H1 (cell line): ENCODE measurements around the gene CAST. TPM values are rescaled to one million over a fixed set of nuclear protein-coding genes. Genes with fewer than 3 reads are reported as not detected.

Source experiments
- CTCF ChIA-PET: fragments of 300-600 bp; sonication (Branson Sonifier 250); formaldehyde crosslinking; loops from one replicate; lab custom pipeline; 2021; ENCODE audit not compliant: partially characterized antibody; lab: Charles Lee
- POLR2A ChIA-PET: fragments of 300-600 bp; sonication (Branson Sonifier 250); formaldehyde crosslinking; loops from one replicate; lab custom pipeline; 2021; ENCODE audit warnings: inconsistent platforms; ENCODE audit not compliant: partially characterized antibody; lab: Charles Lee
- DNase-seq, 2 experiments: peaks; one replicate each; pipeline versions ENCODE4 v3.0.0 to v3.0.0-alpha.2; 2010 to 2022; ENCODE audit warnings: low spot score in 2 of 2, low read depth in 1 of 2, mixed read lengths in 1 of 2
- FAIRE-seq: peaks from 2 replicates; lab custom pipeline; 2011; peaks lifted over from hg19 to GRCh38; lab: Jason Lieb, UNC
- H2AFZ ChIP-seq: 2 replicates; pipeline ENCODE4 v1.8.1; 2012; ENCODE audit warnings: low read length, inconsistent platforms
- H2AK5ac ChIP-seq: 2 replicates; pipeline ENCODE4 v1.6.1; 2013; ENCODE audit warnings: low read depth, low read length
- H2BK120ac ChIP-seq: replicated peaks from 2 replicates; pipeline ENCODE3; 2013; ENCODE audit warnings: low read depth, low read length, inconsistent platforms
- H2BK12ac ChIP-seq: 2 replicates; pipeline ENCODE4 v1.6.1; 2013; ENCODE audit warnings: low read depth, low read length
- H2BK15ac ChIP-seq: 2 replicates; pipeline ENCODE4 v1.6.1; 2013; ENCODE audit warnings: low read length
- H2BK20ac ChIP-seq: 2 replicates; pipeline ENCODE4 v1.6.1; 2013; ENCODE audit warnings: low read length
- H2BK5ac ChIP-seq: 2 replicates; pipeline ENCODE4 v1.6.1; 2013; ENCODE audit warnings: low read depth, low read length
- H3K14ac ChIP-seq: 2 replicates; pipeline ENCODE4 v1.6.1; 2013; ENCODE audit warnings: inconsistent platforms; ENCODE audit not compliant: insufficient read length
- H3K18ac ChIP-seq: 2 replicates; pipeline ENCODE4 v1.6.1; 2013; ENCODE audit warnings: low read length; ENCODE audit errors: extremely low read depth
- H3K23ac ChIP-seq: 2 replicates; pipeline ENCODE4 v1.6.1; 2013; ENCODE audit warnings: inconsistent platforms; ENCODE audit not compliant: insufficient read length
- H3K23me2 ChIP-seq: 2 replicates; pipeline ENCODE4 v1.6.1; 2013; ENCODE audit warnings: low read depth, low read length
- H3K27ac ChIP-seq: 2 replicates; pipeline ENCODE4 v1.6.1; 2011; ENCODE audit warnings: low read depth, low read length, inconsistent platforms
- H3K27me3 ChIP-seq, 4 experiments: replicated peaks in 1 of 4; 1 replicate in 1 of 4; 2 replicates in 3 of 4; pipeline versions ENCODE4 v1.6.1 to v1.8.1; 2011 to 2013; ENCODE audit warnings: low read length in 3 of 4, mild to moderate bottlenecking in 3 of 4, inconsistent platforms in 2 of 4, mixed read lengths in 2 of 4, moderate library complexity in 1 of 4; ENCODE audit not compliant: control insufficient read depth in 3 of 4, insufficient read depth in 3 of 4; ENCODE audit errors: extremely low read depth in 1 of 4
- H3K36me3 ChIP-seq, 4 experiments: 2 replicates each; pipeline versions ENCODE4 v1.6.1 to v1.8.1; 2011 to 2013; ENCODE audit warnings: mild to moderate bottlenecking in 4 of 4, low read length in 3 of 4, moderate library complexity in 2 of 4, control low read depth in 1 of 4, inconsistent platforms in 1 of 4; ENCODE audit not compliant: insufficient read depth in 4 of 4, control insufficient read depth in 2 of 4
- H3K4ac ChIP-seq: replicated peaks from 2 replicates; pipeline ENCODE3; 2013; ENCODE audit warnings: low read length, low read depth, mixed read lengths, inconsistent platforms; ENCODE audit not compliant: insufficient read length
- H3K4me1 ChIP-seq, 4 experiments: replicated peaks in 1 of 4; 1 replicate in 1 of 4; 2 replicates in 3 of 4; pipeline versions ENCODE4 v1.6.1 to v1.8.1; 2011 to 2013; ENCODE audit warnings: low read length in 3 of 4, inconsistent platforms in 2 of 4, mixed read lengths in 1 of 4; ENCODE audit not compliant: insufficient read depth in 4 of 4, control insufficient read depth in 3 of 4
- H3K4me2 ChIP-seq, 2 experiments: 2 replicates each; pipeline versions ENCODE4 v1.6.1 to v1.8.1; 2011 to 2013; ENCODE audit warnings: low read depth in 2 of 2, low read length in 2 of 2, control low read depth in 1 of 2, inconsistent platforms in 1 of 2, mild to moderate bottlenecking in 1 of 2; ENCODE audit not compliant: insufficient read depth in 1 of 2
- H3K4me3 ChIP-seq, 4 experiments: fragments of 200-600, 300-600 bp in 1 of 4; sonication (generic), shearing (Covaris generic), sonication (Bioruptor Twin) in 1 of 4; 2 replicates each; pipeline versions ENCODE4 v1.5.1 to v1.8.1; 2011 to 2016; ENCODE audit warnings: low read length in 4 of 4, low read depth in 3 of 4, control low read depth in 2 of 4, inconsistent platforms in 2 of 4, mild to moderate bottlenecking in 2 of 4, mixed read lengths in 1 of 4, moderate library complexity in 1 of 4; ENCODE audit not compliant: insufficient read depth in 2 of 4; ENCODE audit errors: extremely low read depth in 1 of 4
- H3K56ac ChIP-seq: replicated peaks from 2 replicates; pipeline ENCODE3; 2013; ENCODE audit warnings: low read depth, mild to moderate bottlenecking, mixed read lengths, low read length, inconsistent platforms; ENCODE audit not compliant: insufficient read length
- H3K79me1 ChIP-seq: 2 replicates; pipeline ENCODE4 v1.6.1; 2013; ENCODE audit warnings: low read depth, low read length, control low read depth
- H3K79me2 ChIP-seq, 2 experiments: 2 replicates each; pipeline versions ENCODE4 v1.6.1 to v1.8.1; 2012 to 2013; ENCODE audit warnings: low read length in 2 of 2, mild to moderate bottlenecking in 2 of 2, inconsistent platforms in 1 of 2; ENCODE audit not compliant: insufficient read depth in 2 of 2, control insufficient read depth in 1 of 2
- H3K9ac ChIP-seq, 4 experiments: replicated peaks in 1 of 4; 1 replicate in 1 of 4; 2 replicates in 3 of 4; pipeline versions ENCODE4 v1.6.1 to v1.8.1; 2011 to 2013; ENCODE audit warnings: low read depth in 3 of 4, low read length in 3 of 4, control low read depth in 2 of 4, mild to moderate bottlenecking in 2 of 4, moderate library complexity in 2 of 4, inconsistent platforms in 1 of 4; ENCODE audit errors: extremely low read depth in 1 of 4
- H3K9me3 ChIP-seq, 2 experiments: 2 replicates each; pipeline versions ENCODE4 v1.6.1 to v1.8.1; 2012 to 2013; ENCODE audit warnings: mild to moderate bottlenecking in 2 of 2, moderate library complexity in 2 of 2, control low read depth in 1 of 2, inconsistent platforms in 1 of 2, low read depth in 1 of 2, low read length in 1 of 2, mixed read lengths in 1 of 2; ENCODE audit not compliant: insufficient read depth in 2 of 2
- H4K20me1 ChIP-seq, 2 experiments: replicated peaks in 1 of 2; 2 replicates each; pipeline versions ENCODE3 to v1.8.1; 2011 to 2013; ENCODE audit warnings: inconsistent platforms in 2 of 2, low read length in 2 of 2, mild to moderate bottlenecking in 1 of 2; ENCODE audit not compliant: insufficient read depth in 2 of 2, control insufficient read depth in 1 of 2
- H4K5ac ChIP-seq: 2 replicates; pipeline ENCODE4 v1.6.1; 2013; ENCODE audit warnings: low read length, low read depth, mixed read lengths, inconsistent platforms; ENCODE audit not compliant: insufficient read length
- H4K8ac ChIP-seq: 2 replicates; pipeline ENCODE4 v1.8.0; 2013; ENCODE audit warnings: mild to moderate bottlenecking, moderate library complexity, low read length, inconsistent platforms; ENCODE audit not compliant: insufficient read depth; ENCODE audit errors: extremely low read depth
- H4K91ac ChIP-seq: replicated peaks from 2 replicates; pipeline ENCODE3; 2013; ENCODE audit warnings: low read length, mixed read lengths, inconsistent platforms; ENCODE audit not compliant: insufficient read length
- CHD2 ChIP-seq: IDR thresholded peaks from 2 replicates; pipeline ENCODE4 v1.6.1; 2012; ENCODE audit warnings: low read length, improper control_type of control experiment
- GABPA ChIP-seq: IDR thresholded peaks from 2 replicates; pipeline ENCODE4 v1.6.1; 2011; ENCODE audit warnings: mild to moderate bottlenecking, low read length, moderate library complexity, borderline replicate concordance; ENCODE audit not compliant: insufficient read depth
- KDM5A ChIP-seq: fragments of 200-600 bp; IDR thresholded peaks from 2 replicates; pipeline ENCODE4 v1.7.1; 2012; ENCODE audit warnings: mild to moderate bottlenecking, low read length, inconsistent platforms, mixed read lengths
- RBBP5 ChIP-seq: IDR thresholded peaks from 2 replicates; pipeline ENCODE4 v1.7.1; 2012; ENCODE audit warnings: low read depth, mild to moderate bottlenecking, inconsistent platforms, low read length, moderate library complexity, borderline replicate concordance
- WGBS, 2 experiments: shearing (Covaris generic) in 1 of 2; methylation state at CpG; one replicate each; pipeline versions ENCODE4 v1.1.6 to v1.1.7; 2013 to 2015; ENCODE audit warnings: low lambda C conversion rate in 2 of 2, mixed read lengths in 2 of 2, inconsistent platforms in 1 of 2, low coverage in 1 of 2, missing lambda C conversion rate in 1 of 2; ENCODE audit not compliant: insufficient replicate concordance in 2 of 2, insufficient coverage in 1 of 2, insufficient read length in 1 of 2; ENCODE audit errors: extremely low coverage in 1 of 2, missing lambda C conversion rate in 1 of 2; 5-methylcytosine and 5-hydroxymethylcytosine counted together
- polyA plus RNA-seq, 7 experiments: library from polyadenylated mRNA; depleted of rRNA in 3 of 7; stranded (reverse) in 5 of 7; unstranded in 2 of 7; fragments of >200 nt in 5 of 7; fragments of 200-250 nt in 2 of 7; gene quantifications; 1 replicate in 5 of 7; 2 replicates in 1 of 7; 4 replicates in 1 of 7; pipeline versions ENCODE4 v1.2.1 to v1.2.3, GENCODE V29; 2011 to 2013; ENCODE audit warnings: missing spikeins in 2 of 7, mixed read lengths in 2 of 7
- total RNA-seq: library from RNA; stranded (reverse); fragmentation: NEBNext Ultra II Directional; extraction: Animal tissue kit (Norgen Biotek cat#: 25700); gene quantifications from 2 replicates; pipeline ENCODE4 v1.2.1, GENCODE V29; 2021

The CAST gene
- total and polyA plus RNA-seq, 2 of the 8 experiments (the other 6 are each of a cell fraction or from before 2014, with no cell fraction given) = 9.0 to 48.2 TPM

GRCh38 chr5:96765043-96765442 lies 102.9 kb downstream of the CAST start:
- no peak overlapping the region for H3K4me2 ChIP-seq
- H3K79me1 ChIP-seq = no peaks in the 10 kb centered on the region
- no peaks in the 10 kb centered on the region for H4K20me1 ChIP-seq
- no peak overlapping the region for H4K5ac ChIP-seq
- H3K36me3 ChIP-seq = peaks cover 0 to 11% (median 5%) of the 10 kb centered on the region in 4 experiments; a peak in 4 of 8 replicates
- FAIRE-seq (no peak), DNase-seq (no peak)
- no peak overlapping the region for H2BK5ac ChIP-seq
- H3K4ac ChIP-seq = no peak overlapping the region
- no peaks in the 10 kb centered on the region for H3K27me3 ChIP-seq
- no peak overlapping the region for H2BK120ac ChIP-seq
- POLR2A ChIA-PET = no interaction called here
- H3K79me2 ChIP-seq = no peaks in the 10 kb centered on the region
- H3K4me3 ChIP-seq = no peak overlapping the region
- no peak overlapping the region for H2BK20ac ChIP-seq
- no peak overlapping the region for H3K14ac ChIP-seq
- H3K4me1 ChIP-seq = no peaks in the 10 kb centered on the region
- H3K56ac ChIP-seq = no peak overlapping the region
- no peak overlapping the region for H2AK5ac ChIP-seq
- no peak overlapping the region for H3K27ac ChIP-seq
- H3K23me2 ChIP-seq = no peaks in the 10 kb centered on the region
- 100% methylated on average over 1 of the region's 1 CpG; no CpG with 5 or more reads in 1 of the 2 experiments for WGBS, 2 experiments
- H2AFZ ChIP-seq = no peak overlapping the region
- no peak overlapping the region for H3K23ac ChIP-seq
- no peak overlapping the region for H2BK12ac ChIP-seq
- no peak overlapping the region for H3K9ac ChIP-seq
- no peak overlapping the region for H2BK15ac ChIP-seq
- no peaks in the 10 kb centered on the region for H3K9me3 ChIP-seq
- H4K8ac ChIP-seq = no peak overlapping the region
- H4K91ac ChIP-seq = no peak overlapping the region
- H3K18ac ChIP-seq = no peak overlapping the region
- CTCF ChIA-PET = interaction anchor here (1.4 to 1.7 kb wide), 2 partner anchors 12 to 377 kb away, joined by 5 to 6 read pairs; partner anchors contain the start of gene LIX1
- TF ChIP-seq CHD2 = no peak
- TF ChIP-seq RBBP5 = no peak
- no peak for TF ChIP-seq GABPA
- TF ChIP-seq KDM5A = no peak
